Measurements from ENCODE around the gene CDON. TPM values are rescaled to one million over a fixed set of nuclear protein-coding genes. Genes with fewer than 3 reads are reported as not detected.
"Not testable (repeated sequence)": the region's sequence is repeated elsewhere in the genome, so short reads cannot be mapped to it uniquely, and the experiment has no call there.

The CDON gene
- total RNA-seq, 2 experiments from 2014 or later = 1.8 to 3.2 TPM

DNA sequence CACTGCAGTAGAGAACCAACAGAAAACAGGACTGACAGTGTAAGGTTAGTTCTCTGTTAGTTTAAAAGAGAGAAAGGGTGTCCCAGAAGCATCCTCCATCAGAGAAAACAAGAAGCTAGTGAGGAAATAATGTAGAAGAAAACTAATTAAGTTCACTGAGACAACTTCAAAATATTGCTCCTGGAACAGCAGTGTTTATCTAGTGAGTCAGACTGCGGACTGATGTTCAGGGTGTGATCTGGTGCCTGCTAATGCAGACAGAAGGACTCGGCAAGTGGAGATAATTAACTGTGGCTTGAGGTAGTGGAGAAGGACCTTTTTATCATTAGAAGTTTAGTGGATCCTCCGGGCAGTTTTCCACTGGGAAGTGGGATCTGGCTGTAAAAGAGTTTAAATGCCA lies 55.4 kb downstream of the CDON start:
- no peaks in the 10 kb centered on the region for H3K36me3 Mint-ChIP-seq (ENCODE audit: low read depth)
- POLR2A ChIA-PET = no interaction called here
- ATAC-seq (no peak), DNase-seq (no peak)
- intact Hi-C loops (cut with DNase I, micrococcal nuclease) = no loop called here
- CTCF ChIA-PET = no interaction called here
- no peak overlapping the region for H3K4me3 Mint-ChIP-seq
- no peak overlapping the region for H3K27ac Mint-ChIP-seq
- peaks cover 3% of the 10 kb centered on the region for H3K4me1 Mint-ChIP-seq
- no peaks in the 10 kb centered on the region for H3K27me3 Mint-ChIP-seq
- H3K9me3 Mint-ChIP-seq (ENCODE audit: low read depth) = no peaks in the 10 kb centered on the region

GRCh38 chr11:126006068-126006467 lies 56.6 kb downstream of the CDON start:
- no peak overlapping the region for H3K4me3 Mint-ChIP-seq
- ATAC-seq (no peak), DNase-seq (no peak)
- H3K9me3 Mint-ChIP-seq (ENCODE audit: low read depth) = no peaks in the 10 kb centered on the region
- no peaks in the 10 kb centered on the region for H3K27me3 Mint-ChIP-seq
- intact Hi-C loops (cut with DNase I, micrococcal nuclease) = no loop called here
- H3K36me3 Mint-ChIP-seq (ENCODE audit: low read depth) = peaks cover 3% of the 10 kb centered on the region
- H3K27ac Mint-ChIP-seq = no peak overlapping the region
- peaks cover 3% of the 10 kb centered on the region for H3K4me1 Mint-ChIP-seq
- ChIA-PET CTCF (no interaction called here), POLR2A (no interaction called here)

DNA sequence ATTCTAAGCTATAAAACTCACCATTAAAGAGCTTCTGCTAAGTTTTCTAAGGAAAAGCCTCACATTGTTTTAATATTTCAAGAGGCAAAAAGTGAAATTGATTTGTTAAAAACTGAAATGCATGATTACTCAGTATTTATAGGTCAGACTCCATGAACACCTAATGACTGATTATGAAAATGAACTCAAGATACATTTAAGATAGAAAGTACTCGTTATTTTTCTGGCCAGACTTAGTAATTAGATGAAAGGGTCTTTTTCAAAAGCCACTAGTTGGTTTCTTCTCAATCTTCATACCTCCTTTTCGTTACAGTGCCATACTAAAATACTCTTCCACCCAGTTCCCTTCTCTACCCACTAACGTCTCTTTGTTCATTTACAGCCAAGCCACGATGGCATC lies 60.5 kb downstream of the CDON start:
- intact Hi-C loops (cut with DNase I, micrococcal nuclease) = no loop called here
- Mint-ChIP-seq H3K27me3 (no peaks in the 10 kb centered on the region), H3K27ac (no peak overlapping the region), H3K4me3 (no peak overlapping the region), H3K36me3 (ENCODE audit: low read depth) (peaks cover 3% of the 10 kb centered on the region), H3K9me3 (ENCODE audit: low read depth) (no peaks in the 10 kb centered on the region), H3K4me1 (peaks cover 3% of the 10 kb centered on the region)
- DNase-seq (no peak), ATAC-seq (no peak)
- CTCF ChIA-PET = no interaction called here
- POLR2A ChIA-PET = no interaction called here

DNA sequence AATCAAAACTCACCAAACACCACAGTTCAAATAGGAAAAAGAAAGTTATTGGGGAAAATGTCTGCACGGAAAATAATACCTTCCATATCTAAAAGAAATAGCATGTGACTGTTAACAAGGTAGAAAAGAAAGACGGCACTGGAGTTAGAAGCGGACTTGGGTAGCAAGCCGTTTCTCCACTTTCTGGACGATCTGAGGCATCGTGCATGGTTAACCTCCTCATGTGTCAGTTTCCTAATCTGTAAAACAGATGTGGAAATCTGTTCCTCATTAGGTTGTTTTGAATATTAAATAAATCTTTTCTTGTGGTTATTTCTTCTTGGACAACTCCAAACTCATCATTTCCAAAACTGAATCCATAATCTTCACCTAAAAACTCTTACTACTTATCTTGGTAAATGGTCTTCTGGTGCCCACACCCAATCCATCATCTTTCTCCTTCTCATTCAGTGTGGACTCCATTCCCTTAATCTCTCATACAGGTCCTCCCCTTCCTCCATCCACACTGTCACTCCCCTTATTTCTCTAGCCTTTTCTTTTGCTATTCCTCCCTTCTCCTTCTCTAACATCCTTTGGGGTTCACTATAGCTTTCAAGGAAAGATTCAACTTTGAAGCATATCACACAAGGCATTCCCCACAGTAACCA lies 63.3 kb downstream of the CDON start:
- no peak for ATAC-seq
- intact Hi-C loops (cut with DNase I, micrococcal nuclease) = no loop called here
- Mint-ChIP-seq H3K4me1 (peaks cover 13% of the 10 kb centered on the region), H3K9me3 (ENCODE audit: low read depth) (no peaks in the 10 kb centered on the region), H3K4me3 (no peak overlapping the region), H3K27me3 (no peaks in the 10 kb centered on the region), H3K36me3 (ENCODE audit: low read depth) (peaks cover 3% of the 10 kb centered on the region), H3K27ac (no peak overlapping the region)
- ChIA-PET CTCF (no interaction called here), POLR2A (no interaction called here)
- DNase-seq = no peak

- CTCF ChIA-PET = no interaction called here
- no peaks in the 10 kb centered on the region for H3K27me3 Mint-ChIP-seq
- peaks cover 3% of the 10 kb centered on the region for H3K36me3 Mint-ChIP-seq (ENCODE audit: low read depth)
- peaks cover 13% of the 10 kb centered on the region for H3K4me1 Mint-ChIP-seq
- intact Hi-C loops (cut with DNase I, micrococcal nuclease) = no loop called here
- no peak overlapping the region for H3K27ac Mint-ChIP-seq
- no peak for ATAC-seq
- POLR2A ChIA-PET = no interaction called here
- no peak for DNase-seq
- no peak overlapping the region for H3K4me3 Mint-ChIP-seq
- H3K9me3 Mint-ChIP-seq (ENCODE audit: low read depth) = no peaks in the 10 kb centered on the region
Measured at GRCh38 chr11:125998267-125998666, 64.4 kb downstream of the CDON start.

- ATAC-seq = peak; percentile 91
- CTCF ChIA-PET = no interaction called here
- POLR2A ChIA-PET = no interaction called here
Measured at GRCh38 chr11:125995313-125995712, 67.4 kb downstream of the CDON start.

DNA sequence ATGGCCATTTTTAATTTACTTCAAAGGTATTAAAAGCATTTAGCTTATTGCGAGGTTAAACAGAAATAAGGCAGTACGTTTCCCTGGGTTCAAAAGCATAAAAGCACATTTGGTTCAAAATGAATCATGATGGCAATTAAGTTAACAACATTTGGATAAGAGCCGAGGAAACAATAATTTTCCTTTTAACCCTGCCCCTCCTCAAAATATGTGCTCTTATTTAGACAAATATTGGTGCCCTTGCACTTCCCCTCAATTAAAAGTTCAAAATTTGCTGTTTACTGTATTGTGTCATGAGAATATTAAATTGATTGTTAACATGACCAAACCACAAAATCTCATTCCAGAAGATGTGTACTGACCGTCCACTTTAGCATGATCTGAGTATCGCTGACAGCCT lies 68.2 kb downstream of the CDON start:
- intact Hi-C loops (cut with DNase I, micrococcal nuclease) = no loop called here
- DNase-seq (no peak), ATAC-seq (no peak)
- ChIA-PET CTCF (no interaction called here), POLR2A (no interaction called here)
- no peak overlapping the region for H3K27ac Mint-ChIP-seq
- H3K4me3 Mint-ChIP-seq = no peak overlapping the region
- H3K36me3 Mint-ChIP-seq (ENCODE audit: low read depth) = peaks cover under 1% of the 10 kb centered on the region
- H3K27me3 Mint-ChIP-seq = no peaks in the 10 kb centered on the region
- peaks cover 20% of the 10 kb centered on the region for H3K4me1 Mint-ChIP-seq
- no peaks in the 10 kb centered on the region for H3K9me3 Mint-ChIP-seq (ENCODE audit: low read depth)

More at GRCh38 chr11:125995313-125995712, 67.4 kb downstream of the CDON start:
- Mint-ChIP-seq H3K4me1 (peaks cover 13% of the 10 kb centered on the region), H3K36me3 (ENCODE audit: low read depth) (no peaks in the 10 kb centered on the region), H3K4me3 (no peak overlapping the region), H3K27me3 (no peaks in the 10 kb centered on the region), H3K27ac (no peak overlapping the region), H3K9me3 (ENCODE audit: low read depth) (no peaks in the 10 kb centered on the region)
- intact Hi-C loops (cut with DNase I, micrococcal nuclease) = no loop called here
- DNase-seq = peak; percentile 79

DNA sequence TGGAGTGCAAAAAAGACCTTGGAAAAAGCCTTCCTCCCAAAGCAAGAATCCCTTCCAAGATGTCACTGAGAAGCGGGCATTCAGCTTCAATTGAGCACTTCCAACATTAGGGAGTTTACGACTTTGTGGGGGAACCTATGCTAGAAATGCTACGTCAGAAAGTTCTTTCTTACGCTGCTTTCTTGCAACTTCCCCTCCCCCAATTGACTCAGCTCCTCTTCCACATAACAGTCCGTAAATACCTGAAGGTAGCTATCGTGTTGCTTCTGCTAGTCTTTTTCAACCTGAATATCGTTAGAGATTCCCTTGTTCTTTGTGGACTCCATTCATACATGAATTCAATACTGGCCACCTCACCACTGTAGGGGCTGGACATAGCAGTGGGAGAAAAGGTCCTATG lies 69.8 kb downstream of the CDON start:
- intact Hi-C loops (cut with DNase I, micrococcal nuclease) = no loop called here
- POLR2A ChIA-PET = no interaction called here
- ATAC-seq (no peak), DNase-seq (no peak)
- H3K27ac Mint-ChIP-seq = no peak overlapping the region
- H3K9me3 Mint-ChIP-seq (ENCODE audit: low read depth) = no peaks in the 10 kb centered on the region
- peaks cover 2% of the 10 kb centered on the region for H3K36me3 Mint-ChIP-seq (ENCODE audit: low read depth)
- no peak overlapping the region for H3K4me3 Mint-ChIP-seq
- peaks cover 20% of the 10 kb centered on the region for H3K4me1 Mint-ChIP-seq
- CTCF ChIA-PET = no interaction called here
- H3K27me3 Mint-ChIP-seq = no peaks in the 10 kb centered on the region

- intact Hi-C loops (cut with DNase I, micrococcal nuclease) = no loop called here
- no peak overlapping the region for H3K27ac Mint-ChIP-seq
- DNase-seq (peak; percentile 59), ATAC-seq (peak; percentile 49)
- H3K4me3 Mint-ChIP-seq = no peak overlapping the region
- peaks cover 13% of the 10 kb centered on the region for H3K4me1 Mint-ChIP-seq
- CTCF ChIA-PET = no interaction called here
- H3K9me3 Mint-ChIP-seq (ENCODE audit: low read depth) = peaks cover 1% of the 10 kb centered on the region
- peaks cover 2% of the 10 kb centered on the region for H3K36me3 Mint-ChIP-seq (ENCODE audit: low read depth)
- POLR2A ChIA-PET = no interaction called here
- H3K27me3 Mint-ChIP-seq = no peaks in the 10 kb centered on the region
Measured at GRCh38 chr11:125990244-125990643, 72.4 kb downstream of the CDON start.

- peaks cover 10% of the 10 kb centered on the region for H3K4me1 Mint-ChIP-seq
- H3K9me3 Mint-ChIP-seq (ENCODE audit: low read depth) = peaks cover 1% of the 10 kb centered on the region
- H3K36me3 Mint-ChIP-seq (ENCODE audit: low read depth) = peaks cover 2% of the 10 kb centered on the region
- ChIA-PET POLR2A (no interaction called here), CTCF (no interaction called here)
- H3K27me3 Mint-ChIP-seq = no peaks in the 10 kb centered on the region
- DNase-seq = no peak
- no peak overlapping the region for H3K4me3 Mint-ChIP-seq
- H3K27ac Mint-ChIP-seq = no peak overlapping the region
- intact Hi-C loops (cut with DNase I, micrococcal nuclease) = no loop called here
- ATAC-seq = no peak
Measured at GRCh38 chr11:125987066-125987641, 75.5 kb downstream of the CDON start.

GRCh38 chr11:125985956-125986355 lies 76.7 kb downstream of the CDON start:
- peaks cover 10% of the 10 kb centered on the region for H3K4me1 Mint-ChIP-seq
- DNase-seq; H3K27ac Mint-ChIP-seq; ATAC-seq; H3K4me3 Mint-ChIP-seq; POLR2A ChIA-PET; H3K9me3 Mint-ChIP-seq (ENCODE audit: low read depth); H3K27me3 Mint-ChIP-seq; H3K36me3 Mint-ChIP-seq (ENCODE audit: low read depth); intact Hi-C loops (cut with DNase I, micrococcal nuclease): not testable (repeated sequence)
- CTCF ChIA-PET = interaction anchor here (0.8 kb wide), 1 partner anchor 48 kb away, joined by 3 read pairs; no protein-coding TSS in a partner anchor

- no peak overlapping the region for H3K27ac Mint-ChIP-seq
- intact Hi-C loops (cut with DNase I, micrococcal nuclease) = no loop called here
Measured at GRCh38 chr11:125982348-125982730, 80.3 kb downstream of the CDON start.

More at GRCh38 chr11:125982348-125982730, 80.3 kb downstream of the CDON start:
- H3K36me3 Mint-ChIP-seq (ENCODE audit: low read depth) = no peaks in the 10 kb centered on the region
- H3K4me3 Mint-ChIP-seq = no peak overlapping the region
- CTCF ChIA-PET = no interaction called here
- H3K4me1 Mint-ChIP-seq = no peaks in the 10 kb centered on the region
- POLR2A ChIA-PET = no interaction called here
- ATAC-seq (no peak), DNase-seq (no peak)
- peaks cover 1% of the 10 kb centered on the region for H3K9me3 Mint-ChIP-seq (ENCODE audit: low read depth)
- no peaks in the 10 kb centered on the region for H3K27me3 Mint-ChIP-seq
